ENCODE results near the gene SULT4A1.
"Not testable (repeated sequence)": the region's sequence is repeated elsewhere in the genome, so short reads cannot be mapped to it uniquely, and the experiment has no call there.

The SULT4A1 gene

GRCh38 chr22:43909708-43910107 is 47.4 kb upstream of the SULT4A1 start:
- no peak for ATAC-seq (ENCODE audit: insufficient read depth, low read depth)
- Histone ChIP-seq H3K9me3 (ENCODE audit: insufficient read depth, low read length, severe bottlenecking) (no peaks in the 10 kb centered on the region), H3K9ac (ENCODE audit: low read depth, low read length) (no peak overlapping the region), H3K4me1 (ENCODE audit: insufficient read depth, low read length) (no peaks in the 10 kb centered on the region), H3K4me2 (ENCODE audit: insufficient read depth, low read length) (no peak overlapping the region), H3K27me3 (ENCODE audit: insufficient read depth, low read length, poor library complexity) (no peaks in the 10 kb centered on the region), H3K79me2 (ENCODE audit: insufficient read depth, low read length) (no peaks in the 10 kb centered on the region), H2AFZ (ENCODE audit: low read depth, low read length) (no peak overlapping the region), H3K4me3 (ENCODE audit: low read depth in 1 of 2, low read length in 2 of 2) (no peak overlapping the region), H3K36me3 (ENCODE audit: insufficient read depth, low read length) (no peaks in the 10 kb centered on the region), H4K20me1 (ENCODE audit: insufficient read depth, low read length) (peaks cover 3% of the 10 kb centered on the region), H3K27ac (ENCODE audit: low read length) (no peak overlapping the region)
- no peak for DNase-seq
- TF ChIP-seq CTCF (IDR thresholded peaks at IDR 0.05; ENCODE audit: borderline replicate concordance, extremely low read depth, low read length, poor library complexity, severe bottlenecking) (no peak), EZH2 (IDR thresholded peaks at IDR 0.05; ENCODE audit: borderline replicate concordance, low read depth, low read length, severe bottlenecking) (no peak)

- H4K20me1 ChIP-seq (ENCODE audit: insufficient read depth, low read length): peaks cover 3% of the 10 kb centered on the region
- no peaks in the 10 kb centered on the region for H3K79me2 ChIP-seq (ENCODE audit: insufficient read depth, low read length)
- H3K4me2 ChIP-seq (ENCODE audit: insufficient read depth, low read length): no peak overlapping the region
- H3K27me3 ChIP-seq (ENCODE audit: insufficient read depth, low read length, poor library complexity): no peaks in the 10 kb centered on the region
- H3K9me3 ChIP-seq (ENCODE audit: insufficient read depth, low read length, severe bottlenecking): no peaks in the 10 kb centered on the region
- H3K36me3 ChIP-seq (ENCODE audit: insufficient read depth, low read length): no peaks in the 10 kb centered on the region
- no peak overlapping the region for H3K4me3 ChIP-seq (ENCODE audit: low read depth in 1 of 2, low read length in 2 of 2)
- H3K27ac ChIP-seq (ENCODE audit: low read length): no peak overlapping the region
- no peak overlapping the region for H3K9ac ChIP-seq (ENCODE audit: low read depth, low read length)
- ATAC-seq (ENCODE audit: insufficient read depth, low read depth) (no peak), DNase-seq (no peak)
- no peak overlapping the region for H2AFZ ChIP-seq (ENCODE audit: low read depth, low read length)
- no peaks in the 10 kb centered on the region for H3K4me1 ChIP-seq (ENCODE audit: insufficient read depth, low read length)
- TF ChIP-seq CTCF (IDR thresholded peaks at IDR 0.05; ENCODE audit: borderline replicate concordance, extremely low read depth, low read length, poor library complexity, severe bottlenecking): no peak
- TF ChIP-seq EZH2 (IDR thresholded peaks at IDR 0.05; ENCODE audit: borderline replicate concordance, low read depth, low read length, severe bottlenecking): no peak
Observed at GRCh38 chr22:43905681-43906080, 43.4 kb upstream of the SULT4A1 start.

GRCh38 chr22:43904412-43904811 is 42.1 kb upstream of the SULT4A1 start:
- not testable (repeated sequence) for H3K4me3 ChIP-seq (ENCODE audit: low read depth in 1 of 2, low read length in 2 of 2); H3K79me2 ChIP-seq (ENCODE audit: insufficient read depth, low read length); H4K20me1 ChIP-seq (ENCODE audit: insufficient read depth, low read length); H3K27ac ChIP-seq (ENCODE audit: low read length); H3K36me3 ChIP-seq (ENCODE audit: insufficient read depth, low read length); H3K4me2 ChIP-seq (ENCODE audit: insufficient read depth, low read length); H3K27me3 ChIP-seq (ENCODE audit: insufficient read depth, low read length, poor library complexity); H3K4me1 ChIP-seq (ENCODE audit: insufficient read depth, low read length); ATAC-seq (ENCODE audit: insufficient read depth, low read depth); H3K9ac ChIP-seq (ENCODE audit: low read depth, low read length); H2AFZ ChIP-seq (ENCODE audit: low read depth, low read length); H3K9me3 ChIP-seq (ENCODE audit: insufficient read depth, low read length, severe bottlenecking)
- peak; percentile 28 for TF ChIP-seq CTCF (IDR thresholded peaks at IDR 0.05; ENCODE audit: borderline replicate concordance, extremely low read depth, low read length, poor library complexity, severe bottlenecking)
- peak; percentile 36 for DNase-seq

- H3K4me2 ChIP-seq (ENCODE audit: insufficient read depth, low read length); H3K27ac ChIP-seq (ENCODE audit: low read length): not testable (repeated sequence)
Observed at GRCh38 chr22:43903033-43903432, 40.7 kb upstream of the SULT4A1 start.

More at GRCh38 chr22:43903033-43903432, 40.7 kb upstream of the SULT4A1 start:
- not testable (repeated sequence) for H3K36me3 ChIP-seq (ENCODE audit: insufficient read depth, low read length); H4K20me1 ChIP-seq (ENCODE audit: insufficient read depth, low read length); H3K9ac ChIP-seq (ENCODE audit: low read depth, low read length); DNase-seq; H3K4me3 ChIP-seq (ENCODE audit: low read depth in 1 of 2, low read length in 2 of 2); H3K4me1 ChIP-seq (ENCODE audit: insufficient read depth, low read length); H3K27me3 ChIP-seq (ENCODE audit: insufficient read depth, low read length, poor library complexity); H3K9me3 ChIP-seq (ENCODE audit: insufficient read depth, low read length, severe bottlenecking); H2AFZ ChIP-seq (ENCODE audit: low read depth, low read length); ATAC-seq (ENCODE audit: insufficient read depth, low read depth); H3K79me2 ChIP-seq (ENCODE audit: insufficient read depth, low read length)

All from DND-41 (cell line).